Measurements from ENCODE around the gene AQP3. TPM values are rescaled to one million over a fixed set of nuclear protein-coding genes. Genes with fewer than 3 reads are reported as not detected.

AQP3 gene
- total and polyA plus RNA-seq, 9 of the 15 experiments (the other 6 are each of a cell fraction or from before 2014, with no cell fraction given), result 4.2 to 31.5 (median 17.6) TPM

DNA sequence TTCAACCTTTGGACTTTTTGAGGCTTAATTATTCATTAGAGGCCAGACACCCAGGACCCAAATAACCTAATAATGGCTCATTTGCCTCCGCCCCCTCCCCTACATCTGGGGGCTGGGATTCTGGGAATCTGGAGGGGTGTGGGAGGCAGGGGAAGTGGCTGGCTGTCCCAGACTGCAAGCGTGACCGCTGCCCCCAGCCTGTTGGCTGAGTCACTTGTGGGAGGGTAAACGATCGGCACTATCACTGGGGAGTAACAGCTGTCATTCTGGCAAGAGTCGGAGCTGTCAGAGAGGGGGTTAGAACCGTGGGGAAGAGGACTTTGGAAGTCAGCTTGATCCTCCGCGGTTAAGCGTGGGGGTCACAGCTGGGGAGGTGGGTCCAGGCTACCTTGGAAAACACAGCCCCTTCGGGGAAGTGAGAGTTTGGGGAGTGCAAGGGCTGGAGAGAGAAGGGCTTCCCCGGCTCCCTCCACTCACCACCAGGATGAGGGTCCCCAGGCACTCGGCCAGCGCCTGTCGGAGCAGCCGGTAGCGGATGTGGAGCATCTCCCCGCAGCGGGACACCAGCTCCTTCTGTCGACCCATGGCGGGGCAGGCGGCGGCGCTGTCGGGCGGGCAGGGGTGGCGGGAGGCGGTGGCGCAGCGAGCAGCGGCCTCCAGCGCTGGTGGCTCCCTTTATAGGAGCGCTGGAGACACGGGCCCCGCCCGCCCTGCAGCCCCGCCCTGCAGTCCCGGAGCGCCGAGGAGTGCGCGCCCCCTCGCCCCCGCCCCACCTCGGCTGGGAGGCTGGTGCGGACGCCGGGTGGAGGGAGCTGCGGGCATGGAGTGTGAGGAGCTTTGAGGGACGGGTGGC, at the start of gene AQP3 (continued):
- TF ChIP-seq ZNF280A (IDR thresholded peaks at IDR 0.05; ENCODE audit: low read depth, partially characterized antibody) (no peak), GTF3C2 (IDR thresholded peaks at IDR 0.05; ENCODE audit: borderline replicate concordance, extremely low read depth, insufficient read length) (no peak), BCL6 (CRISPR knock-in tag; IDR thresholded peaks at IDR 0.05) (no peak), NFATC3 (IDR thresholded peaks at IDR 0.05) (no peak), SAFB2 (IDR thresholded peaks at IDR 0.05; ENCODE audit: borderline replicate concordance, low read depth, low read length, severe bottlenecking) (no peak), ZBTB9 (CRISPR knock-in tag; IDR thresholded peaks at IDR 0.05) (no peak), THAP12 (CRISPR knock-in tag; IDR thresholded peaks at IDR 0.05) (no peak), ZNF644 (tag; IDR thresholded peaks at IDR 0.05; ENCODE audit: low read depth) (no peak), ZNF707 (CRISPR knock-in tag; conservative IDR thresholded peaks at IDR 0.05) (no peak), HES1 (IDR thresholded peaks at IDR 0.05; ENCODE audit: low read depth) (peak; percentile 60; the same call in 1 of the 2 replicates)
- TF ChIP-seq, protein P1, sequence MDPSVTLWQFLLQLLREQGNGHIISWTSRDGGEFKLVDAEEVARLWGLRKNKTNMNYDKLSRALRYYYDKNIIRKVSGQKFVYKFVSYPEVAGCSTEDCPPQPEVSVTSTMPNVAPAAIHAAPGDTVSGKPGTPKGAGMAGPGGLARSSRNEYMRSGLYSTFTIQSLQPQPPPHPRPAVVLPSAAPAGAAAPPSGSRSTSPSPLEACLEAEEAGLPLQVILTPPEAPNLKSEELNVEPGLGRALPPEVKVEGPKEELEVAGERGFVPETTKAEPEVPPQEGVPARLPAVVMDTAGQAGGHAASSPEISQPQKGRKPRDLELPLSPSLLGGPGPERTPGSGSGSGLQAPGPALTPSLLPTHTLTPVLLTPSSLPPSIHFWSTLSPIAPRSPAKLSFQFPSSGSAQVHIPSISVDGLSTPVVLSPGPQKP (CRISPR knock-in tag; IDR thresholded peaks at IDR 0.05), result no peak
- TF ChIP-seq, protein P2, sequence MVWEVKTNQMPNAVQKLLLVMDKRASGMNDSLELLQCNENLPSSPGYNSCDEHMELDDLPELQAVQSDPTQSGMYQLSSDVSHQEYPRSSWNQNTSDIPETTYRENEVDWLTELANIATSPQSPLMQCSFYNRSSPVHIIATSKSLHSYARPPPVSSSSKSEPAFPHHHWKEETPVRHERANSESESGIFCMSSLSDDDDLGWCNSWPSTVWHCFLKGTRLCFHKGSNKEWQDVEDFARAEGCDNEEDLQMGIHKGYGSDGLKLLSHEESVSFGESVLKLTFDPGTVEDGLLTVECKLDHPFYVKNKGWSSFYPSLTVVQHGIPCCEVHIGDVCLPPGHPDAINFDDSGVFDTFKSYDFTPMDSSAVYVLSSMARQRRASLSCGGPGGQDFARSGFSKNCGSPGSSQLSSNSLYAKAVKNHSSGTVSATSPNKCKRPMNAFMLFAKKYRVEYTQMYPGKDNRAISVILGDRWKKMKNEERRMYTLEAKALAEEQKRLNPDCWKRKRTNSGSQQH (CRISPR knock-in tag; IDR thresholded peaks at IDR 0.05), result no peak

All from K562 (cell line).